Peyer's patch (tissue), 4 donors: ENCODE data around the gene BPIFB6. TPM values are rescaled to one million over a fixed set of nuclear protein-coding genes. Genes with fewer than 3 reads are reported as not detected.

Experiments
- DNase-seq, 3 donors: peaks; one replicate each; pipeline ENCODE4 v3.0.0-alpha.2; 2017 to 2019
- H3K27ac ChIP-seq, 4 donors: fragments of 200-600 bp; sonication (generic); one replicate each; pipeline ENCODE4 v1.5.1; 2016 to 2019
- H3K27me3 ChIP-seq, 2 donors: fragments of 200-600 bp; sonication (generic); one replicate each; pipeline ENCODE4 v1.5.1; 2019
- H3K36me3 ChIP-seq, 3 donors: fragments of 200-600 bp; sonication (generic); one replicate each; pipeline ENCODE4 v1.5.1; 2016 to 2019
- H3K4me1 ChIP-seq, 4 donors: fragments of 200-600 bp; sonication (generic); one replicate each; pipeline ENCODE4 v1.5.1; 2016 to 2019
- H3K4me3 ChIP-seq, 4 donors: fragments of 200-600 bp; sonication (generic); 1 replicate in 3 of 4; 2 replicates in 1 of 4; pipeline ENCODE4 v1.5.1; 2016 to 2019; ENCODE audit warnings: mild to moderate bottlenecking in 1 of 4
- H3K9me3 ChIP-seq, 4 donors: fragments of 200-600 bp; sonication (generic); one replicate each; pipeline ENCODE4 v1.5.1; 2016 to 2019; ENCODE audit warnings: mild to moderate bottlenecking in 1 of 4
- CTCF ChIP-seq, 6 experiments: fragments of 450-650 bp in 4 of 6; fragments of 200-600 bp in 2 of 6; sonication (generic) in 1 of 6; IDR thresholded peaks; one replicate each; pipeline ENCODE4 v1.5.1; 2017 to 2019; ENCODE audit warnings: antibody characterized with exemption in 6 of 6, mild to moderate bottlenecking in 3 of 6, moderate library complexity in 1 of 6
- POLR2A ChIP-seq, 2 donors: fragments of 450-650 bp; IDR thresholded peaks; one replicate each; pipeline ENCODE4 v1.5.1; 2017; ENCODE audit warnings: antibody characterized with exemption in 2 of 2, mild to moderate bottlenecking in 2 of 2, moderate library complexity in 2 of 2
- total RNA-seq, 4 donors: library from RNA; depleted of rRNA; stranded (reverse); fragments of >200 nt; gene quantifications; one replicate each; pipeline ENCODE4 v1.1.0, GENCODE V29; 2016

BPIFB6 gene
- total RNA-seq, 4 donors from 2014 or later: not detected

DNA sequence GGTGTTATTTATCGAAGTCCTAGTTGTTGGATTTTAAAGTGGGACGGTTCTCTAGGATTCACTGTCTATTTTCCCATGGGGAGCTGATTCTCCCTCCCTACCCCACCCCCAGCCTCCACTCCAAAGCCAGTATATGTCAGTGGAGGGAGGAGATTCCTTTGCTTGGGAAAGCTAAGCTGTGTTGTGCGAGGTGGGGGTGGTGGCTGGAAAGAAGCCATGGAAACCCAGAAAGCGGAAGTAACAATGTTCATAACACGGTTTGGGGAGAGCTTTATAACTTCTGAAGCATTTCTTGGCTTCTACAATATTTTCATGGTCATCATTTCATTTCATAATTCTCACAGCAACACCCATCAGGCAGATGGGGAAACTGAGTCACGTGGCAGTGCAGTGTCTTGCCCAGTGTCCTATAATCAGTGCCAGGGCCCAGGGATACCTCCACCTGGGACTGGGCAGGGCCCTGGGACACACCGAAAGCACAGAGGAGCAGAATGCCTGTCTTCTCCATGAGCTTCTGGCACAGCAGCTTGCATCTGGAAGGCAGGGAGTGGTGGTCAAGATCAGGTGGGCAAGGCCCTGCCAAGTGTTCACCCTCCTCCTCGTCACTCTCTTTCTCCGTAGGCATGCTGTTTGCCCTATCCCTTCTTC, 31.7 kb upstream of the BPIFB6 start:
- no peak for TF ChIP-seq CTCF (IDR thresholded peaks at IDR 0.05)
- no peak for TF ChIP-seq POLR2A (IDR thresholded peaks at IDR 0.05)
- Histone ChIP-seq H3K4me3 (no peak overlapping the region), H3K9me3 (no peaks in the 10 kb centered on the region), H3K27me3 (no peaks in the 10 kb centered on the region), H3K4me1 (no peaks in the 10 kb centered on the region), H3K27ac (no peak overlapping the region), H3K36me3 (no peaks in the 10 kb centered on the region)
- no peak for DNase-seq

DNA sequence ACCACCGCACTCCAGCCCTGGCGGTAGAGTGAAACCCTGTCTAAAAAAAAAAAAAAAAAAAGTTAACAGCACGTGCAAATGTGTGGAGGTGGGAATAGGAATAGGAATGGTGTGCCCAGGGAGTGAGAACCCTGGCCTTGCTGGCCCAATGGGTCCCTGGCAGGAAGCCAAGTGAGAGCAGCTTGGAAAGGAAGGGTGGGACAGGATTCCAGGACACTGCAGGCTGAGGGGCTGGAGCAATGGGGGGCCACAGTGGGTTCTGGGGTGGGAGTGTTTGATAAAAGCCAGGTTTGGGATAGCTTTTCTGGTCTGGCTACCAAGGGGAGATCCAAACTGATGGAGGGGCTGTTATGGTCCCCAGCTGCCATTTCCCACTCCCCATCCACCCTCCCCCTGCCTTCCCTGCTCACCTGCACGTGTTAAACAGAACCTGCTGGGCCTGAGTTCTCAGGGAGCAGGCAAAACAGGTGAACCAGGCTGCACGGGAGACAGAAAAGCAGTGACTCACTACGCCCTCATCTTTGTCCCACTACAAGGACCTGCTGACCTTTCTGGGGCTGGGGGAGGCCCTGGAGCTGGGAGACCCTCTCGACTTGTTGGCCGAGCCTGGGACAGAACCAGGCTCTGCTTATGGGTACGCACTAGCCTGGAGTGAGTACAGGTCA, 30.5 kb upstream of the BPIFB6 start:
- no peaks in the 10 kb centered on the region for H3K9me3 ChIP-seq

GRCh38 chr20:33002087-33002808, 29.2 kb upstream of the BPIFB6 start:
- Histone ChIP-seq H3K27ac (no peak overlapping the region), H3K9me3 (no peaks in the 10 kb centered on the region), H3K27me3 (no peaks in the 10 kb centered on the region), H3K4me1 (no peaks in the 10 kb centered on the region), H3K4me3 (no peak overlapping the region), H3K36me3 (no peaks in the 10 kb centered on the region)
- DNase-seq: peak in 1 of 3 donors; percentile 33
- TF ChIP-seq CTCF (IDR thresholded peaks at IDR 0.05) (no peak), POLR2A (IDR thresholded peaks at IDR 0.05) (no peak)

More for the DNA sequence above, 30.5 kb upstream of the BPIFB6 start:
- Histone ChIP-seq H3K36me3 (no peaks in the 10 kb centered on the region), H3K4me1 (no peaks in the 10 kb centered on the region), H3K27me3 (no peaks in the 10 kb centered on the region), H3K27ac (no peak overlapping the region), H3K4me3 (no peak overlapping the region)
- peak in 1 of 3 donors; percentile 25 for DNase-seq
- TF ChIP-seq CTCF (IDR thresholded peaks at IDR 0.05): no peak
- TF ChIP-seq POLR2A (IDR thresholded peaks at IDR 0.05): no peak

GRCh38 chr20:33004141-33004751, 27.2 kb upstream of the BPIFB6 start, which contains the start of gene SUN5:
Gene SUN5, minus strand, starts transcription at chr20:33004433. Its CDS starts 93 bp downstream, at chr20:33004340.
- Histone ChIP-seq H3K27me3 (no peaks in the 10 kb centered on the region), H3K4me1 (no peaks in the 10 kb centered on the region), H3K27ac (no peak within 1 kb of the TSS), H3K36me3 (no peaks in the 10 kb centered on the region), H3K9me3 (no peaks in the 10 kb centered on the region), H3K4me3 (no peak within 1 kb of the TSS)
- TF ChIP-seq POLR2A (IDR thresholded peaks at IDR 0.05): no peak
- TF ChIP-seq CTCF (IDR thresholded peaks at IDR 0.05): no peak
- DNase-seq: peak in 1 of 3 donors; percentile 30

DNA sequence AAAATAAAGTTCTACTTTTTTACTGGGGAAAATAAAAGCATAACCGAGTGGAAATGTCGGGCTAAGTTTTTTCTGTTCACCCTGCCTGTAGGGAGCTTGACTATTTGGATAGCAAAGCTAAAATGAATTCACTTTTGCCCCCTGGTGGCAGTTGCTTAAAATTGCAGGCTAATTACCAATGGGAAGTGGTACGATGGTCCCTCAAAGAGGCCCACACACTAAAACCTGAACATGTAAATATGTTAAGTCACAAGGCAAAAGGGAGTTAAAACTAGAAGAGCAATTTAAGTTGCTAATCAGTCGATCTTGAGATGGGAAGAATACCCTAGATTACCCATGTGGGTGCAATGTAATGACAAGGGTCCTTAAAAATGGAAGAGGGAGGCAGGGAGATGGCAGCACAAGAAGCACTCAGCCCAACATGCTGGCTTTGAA, 26.3 kb upstream of the BPIFB6 start:
- DNase-seq: no peak
- H3K4me3 ChIP-seq: no peak overlapping the region
- no peak overlapping the region for H3K27ac ChIP-seq
- peak; percentile 22 to 59 (median 39) for TF ChIP-seq CTCF (IDR thresholded peaks at IDR 0.05)
- TF ChIP-seq POLR2A (IDR thresholded peaks at IDR 0.05): no peak
- no peaks in the 10 kb centered on the region for H3K27me3 ChIP-seq
- H3K9me3 ChIP-seq: no peaks in the 10 kb centered on the region
- no peaks in the 10 kb centered on the region for H3K4me1 ChIP-seq
- H3K36me3 ChIP-seq: no peaks in the 10 kb centered on the region
